ENCODE results near the gene ZBED3. TPM values are rescaled to one million over a fixed set of nuclear protein-coding genes. Genes with fewer than 3 reads are reported as not detected.

Gene ZBED3
- total RNA-seq, 1 experiment from 2014 or later: 7.8 TPM

- Histone ChIP-seq H3K4ac (ENCODE audit: low read depth, low read length) (no peak within 1 kb of the TSS), H3K27ac (ENCODE audit: insufficient read length, low read depth, low read length) (no peak within 1 kb of the TSS), H3K23me2 (ENCODE audit: insufficient read length, low read depth, low read length, poor library complexity, severe bottlenecking) (peaks cover 7% of the 10 kb centered on the region), H3K18ac (ENCODE audit: insufficient read length, low read depth, low read length) (peak within 1 kb of the TSS; percentile 47), H2AK5ac (ENCODE audit: insufficient read length, low read length) (no peak within 1 kb of the TSS), H2BK20ac (ENCODE audit: low read depth, low read length, poor library complexity, severe bottlenecking) (no peak within 1 kb of the TSS), H4K5ac (ENCODE audit: insufficient read length, low read depth, low read length) (no peak within 1 kb of the TSS), H3K79me2 (ENCODE audit: insufficient read depth, low read length) (no peaks in the 10 kb centered on the region), H3K9me3 (ENCODE audit: control insufficient read depth, low read depth, low read length) (peaks cover 19% of the 10 kb centered on the region), H2AFZ (ENCODE audit: low read length) (no peak within 1 kb of the TSS), H3K56ac (ENCODE audit: insufficient read length, low read depth, low read length) (no peak within 1 kb of the TSS), H2BK5ac (ENCODE audit: insufficient read length, low read length) (no peak within 1 kb of the TSS), H3K9ac (ENCODE audit: extremely low read depth, insufficient read length, low read length) (peak within 1 kb of the TSS; percentile 43), H2BK15ac (ENCODE audit: low read depth, low read length) (no peak within 1 kb of the TSS), H3K27me3 (ENCODE audit: insufficient read depth, low read length) (no peaks in the 10 kb centered on the region), H4K8ac (replicated peaks; ENCODE audit: insufficient read length, low read depth, low read length) (no peak within 1 kb of the TSS), H3K14ac (ENCODE audit: insufficient read depth, low read length) (peak within 1 kb of the TSS; percentile 68; the same call in 1 of the 2 replicates), H3T11ph (ENCODE audit: low read length) (no peak within 1 kb of the TSS), H3K4me2 (ENCODE audit: insufficient read depth, insufficient read length, low read length) (peak within 1 kb of the TSS; percentile 50), H2BK120ac (ENCODE audit: low read depth, low read length, poor library complexity, severe bottlenecking) (no peak within 1 kb of the TSS), H4K91ac (ENCODE audit: insufficient read length, low read depth, low read length) (no peak within 1 kb of the TSS), H2BK12ac (ENCODE audit: insufficient read length, low read depth, low read length) (no peak within 1 kb of the TSS), H3K79me1 (ENCODE audit: insufficient read depth, low read depth, low read length, poor library complexity, severe bottlenecking) (no peaks in the 10 kb centered on the region), H3K4me1 (ENCODE audit: insufficient read depth, low read length) (no peaks in the 10 kb centered on the region), H4K20me1 (ENCODE audit: control insufficient read depth, insufficient read depth, insufficient read length) (no peaks in the 10 kb centered on the region), H3K23ac (ENCODE audit: insufficient read length, low read depth, low read length) (no peak within 1 kb of the TSS)
- peaks cover 33% of the 10 kb centered on the region for H3K27me3 Mint-ChIP-seq (ENCODE audit: low read depth)
- peak; percentile 94 for DNase-seq
- TF ChIP-seq CTCF (conservative IDR thresholded peaks at IDR 0.05): no peak
- peak within 1 kb of the TSS; percentile 82 to 87 for H3K4me3 Mint-ChIP-seq
- peaks cover 24 to 25% of the 10 kb centered on the region in 2 experiments for H3K9me3 Mint-ChIP-seq
- H3K27ac Mint-ChIP-seq: peak within 1 kb of the TSS in 2 of 3 experiments; percentile 93 to 95; a peak in 3 of 7 replicates
- H3K36me3 Mint-ChIP-seq (ENCODE audit: insufficient read depth in 1 of 3, low read depth in 3 of 3): peaks cover 15 to 25% (median 17%) of the 10 kb centered on the region in 3 experiments
- peaks cover 5 to 11% of the 10 kb centered on the region in 2 experiments; a peak in 3 of 4 replicates for H3K4me1 Mint-ChIP-seq
- no CpG with 5 or more reads among the region's 82 CpGs for WGBS (ENCODE audit: extremely low coverage, insufficient read length, low lambda C conversion rate)
These were observed 56.7 kb downstream of the ZBED3 start, which contains the start of gene AGGF1 for GRCh38 chr5:77030097-77031071. AGGF1 (plus strand) TSS chr5:77030404; CDS start chr5:77030767, 363 bp downstream.
